Central memory CD8-positive, alpha-beta T cell (primary cell): ENCODE results near the gene PUSL1.

Experiments used
- ATAC-seq: fragments of 150-1000 bp; cut with Tn5 transposase; replicated peaks from 2 replicates; pipeline ENCODE4 v1.10.0; 2022; ENCODE audit warnings: mild to moderate bottlenecking, moderate FRiP score, moderate number of reproducible peaks; ENCODE audit not compliant: poor library complexity, severe bottlenecking; ENCODE audit errors: extremely low read depth
- DNase-seq, 2 donors: peaks; one replicate each; pipeline ENCODE4 v3.0.0; 2021; ENCODE audit warnings: low spot score in 2 of 2
- H3K27ac Mint-ChIP-seq: one replicate; pipeline ENCODE4 v1.8.0; 2022; ENCODE audit warnings: low read depth, mild to moderate bottlenecking, moderate library complexity, mixed read lengths
- H3K27me3 Mint-ChIP-seq: one replicate; pipeline ENCODE4 v1.8.0; 2022; ENCODE audit warnings: mixed read lengths
- H3K36me3 Mint-ChIP-seq: one replicate; pipeline ENCODE4 v1.8.0; 2022; ENCODE audit warnings: mild to moderate bottlenecking, moderate library complexity, mixed read lengths; ENCODE audit not compliant: insufficient read depth
- H3K4me1 Mint-ChIP-seq: one replicate; pipeline ENCODE4 v1.8.0; 2022; ENCODE audit warnings: mixed read lengths
- H3K4me3 Mint-ChIP-seq: one replicate; pipeline ENCODE4 v1.8.0; 2022; ENCODE audit warnings: mild to moderate bottlenecking, moderate library complexity, mixed read lengths
- H3K9me3 Mint-ChIP-seq: one replicate; pipeline ENCODE4 v1.8.0; 2022; ENCODE audit warnings: mixed read lengths

PUSL1 gene

GRCh38 chr1:1307923-1308755 is at the start of gene PUSL1, which contains the start of gene ACAP3:
PUSL1 (plus strand) TSS chr1:1308597; CDS start chr1:1308644, 47 bp downstream.
ACAP3 (minus strand) TSS chr1:1307930; CDS start chr1:1307815, 115 bp downstream.
- Mint-ChIP-seq H3K27ac (peak within 1 kb of the TSS; percentile 80), H3K4me3 (peak within 1 kb of the TSS; percentile 84), H3K4me1 (peaks cover 16% of the 10 kb centered on the region), H3K36me3 (peaks cover 22% of the 10 kb centered on the region), H3K9me3 (no peaks in the 10 kb centered on the region), H3K27me3 (no peaks in the 10 kb centered on the region)
- DNase-seq (peak; percentile 83 to 87), ATAC-seq (peak; percentile 70)

GRCh38 chr1:1259119-1259488 is 49.3 kb upstream of the PUSL1 start:
- ATAC-seq (no peak), DNase-seq (no peak)
- Mint-ChIP-seq H3K27ac (no peak overlapping the region), H3K9me3 (no peaks in the 10 kb centered on the region), H3K4me1 (peaks cover 20% of the 10 kb centered on the region), H3K4me3 (no peak overlapping the region), H3K36me3 (peaks cover 40% of the 10 kb centered on the region), H3K27me3 (no peaks in the 10 kb centered on the region)

GRCh38 chr1:1259540-1259939 is 48.9 kb upstream of the PUSL1 start:
- H3K27ac Mint-ChIP-seq: peak overlapping the region; percentile 70
- H3K4me1 Mint-ChIP-seq: peaks cover 20% of the 10 kb centered on the region
- H3K27me3 Mint-ChIP-seq: no peaks in the 10 kb centered on the region
- DNase-seq: no peak
- H3K4me3 Mint-ChIP-seq: no peak overlapping the region
- no peak for ATAC-seq
- peaks cover 42% of the 10 kb centered on the region for H3K36me3 Mint-ChIP-seq
- no peaks in the 10 kb centered on the region for H3K9me3 Mint-ChIP-seq

- peaks cover 46% of the 10 kb centered on the region for H3K36me3 Mint-ChIP-seq
- peak overlapping the region; percentile 70 for H3K27ac Mint-ChIP-seq
- no peak overlapping the region for H3K4me3 Mint-ChIP-seq
- no peaks in the 10 kb centered on the region for H3K9me3 Mint-ChIP-seq
- ATAC-seq (no peak), DNase-seq (no peak)
- no peaks in the 10 kb centered on the region for H3K27me3 Mint-ChIP-seq
- H3K4me1 Mint-ChIP-seq: peaks cover 20% of the 10 kb centered on the region
These were observed 48.3 kb upstream of the PUSL1 start for GRCh38 chr1:1259951-1260600.

- H3K27me3 Mint-ChIP-seq: no peaks in the 10 kb centered on the region
These were observed 47.4 kb upstream of the PUSL1 start for GRCh38 chr1:1260843-1261560.

GRCh38 chr1:1262071-1262470 is 46.3 kb upstream of the PUSL1 start:
- Mint-ChIP-seq H3K4me1 (peaks cover 22% of the 10 kb centered on the region), H3K4me3 (no peak overlapping the region), H3K27me3 (no peaks in the 10 kb centered on the region), H3K27ac (no peak overlapping the region), H3K9me3 (no peaks in the 10 kb centered on the region), H3K36me3 (peaks cover 42% of the 10 kb centered on the region)
- ATAC-seq: no peak
- DNase-seq: no peak

More at GRCh38 chr1:1260843-1261560, 47.4 kb upstream of the PUSL1 start:
- Mint-ChIP-seq H3K36me3 (peaks cover 48% of the 10 kb centered on the region), H3K9me3 (no peaks in the 10 kb centered on the region), H3K27ac (peak overlapping the region; percentile 70), H3K4me3 (no peak overlapping the region), H3K4me1 (peaks cover 20% of the 10 kb centered on the region)
- ATAC-seq: no peak
- no peak for DNase-seq

GRCh38 chr1:1262758-1263157 is 45.6 kb upstream of the PUSL1 start:
- H3K36me3 Mint-ChIP-seq: peaks cover 39% of the 10 kb centered on the region
- H3K9me3 Mint-ChIP-seq: no peaks in the 10 kb centered on the region
- no peak overlapping the region for H3K4me3 Mint-ChIP-seq
- DNase-seq (no peak), ATAC-seq (no peak)
- H3K27ac Mint-ChIP-seq: no peak overlapping the region
- peaks cover 23% of the 10 kb centered on the region for H3K4me1 Mint-ChIP-seq
- no peaks in the 10 kb centered on the region for H3K27me3 Mint-ChIP-seq

GRCh38 chr1:1264026-1264425 is 44.4 kb upstream of the PUSL1 start:
- H3K9me3 Mint-ChIP-seq: no peaks in the 10 kb centered on the region
- no peak overlapping the region for H3K4me3 Mint-ChIP-seq
- no peak overlapping the region for H3K27ac Mint-ChIP-seq
- ATAC-seq (no peak), DNase-seq (no peak)
- no peaks in the 10 kb centered on the region for H3K27me3 Mint-ChIP-seq
- peaks cover 43% of the 10 kb centered on the region for H3K36me3 Mint-ChIP-seq
- H3K4me1 Mint-ChIP-seq: peaks cover 24% of the 10 kb centered on the region

GRCh38 chr1:1264868-1265272 is 43.5 kb upstream of the PUSL1 start:
- Mint-ChIP-seq H3K36me3 (peaks cover 42% of the 10 kb centered on the region), H3K27ac (peak overlapping the region; percentile 9), H3K4me1 (peaks cover 22% of the 10 kb centered on the region), H3K9me3 (no peaks in the 10 kb centered on the region), H3K4me3 (no peak overlapping the region), H3K27me3 (no peaks in the 10 kb centered on the region)
- DNase-seq (no peak), ATAC-seq (no peak)

GRCh38 chr1:1267488-1268283 is 40.7 kb upstream of the PUSL1 start:
- no peak overlapping the region for H3K4me3 Mint-ChIP-seq
- H3K27ac Mint-ChIP-seq: no peak overlapping the region
- H3K27me3 Mint-ChIP-seq: no peaks in the 10 kb centered on the region
- no peaks in the 10 kb centered on the region for H3K9me3 Mint-ChIP-seq
- ATAC-seq (no peak), DNase-seq (no peak)
- peaks cover 35% of the 10 kb centered on the region for H3K4me1 Mint-ChIP-seq
- H3K36me3 Mint-ChIP-seq: peaks cover 30% of the 10 kb centered on the region

- Mint-ChIP-seq H3K27ac (no peak overlapping the region), H3K4me3 (no peak overlapping the region), H3K27me3 (no peaks in the 10 kb centered on the region), H3K9me3 (no peaks in the 10 kb centered on the region), H3K36me3 (peaks cover 28% of the 10 kb centered on the region), H3K4me1 (peaks cover 38% of the 10 kb centered on the region)
- DNase-seq: no peak
- ATAC-seq: no peak
These were observed 40.1 kb upstream of the PUSL1 start for GRCh38 chr1:1268284-1268682.

- Mint-ChIP-seq H3K4me3 (peak overlapping the region; percentile 57), H3K27me3 (no peaks in the 10 kb centered on the region), H3K4me1 (peaks cover 38% of the 10 kb centered on the region), H3K9me3 (no peaks in the 10 kb centered on the region), H3K27ac (peak overlapping the region; percentile 85), H3K36me3 (peaks cover 19% of the 10 kb centered on the region)
- no peak for ATAC-seq
- no peak for DNase-seq
These were observed 37.6 kb upstream of the PUSL1 start for GRCh38 chr1:1270813-1271212.
